HCT116 (cell line): Measurements from ENCODE around the gene PANK4. TPM values are rescaled to one million over a fixed set of nuclear protein-coding genes. Genes with fewer than 3 reads are reported as not detected.

Experiments used
- ATAC-seq: fragments of 200-7000 bp; cut with Tn5 transposase; 2 replicates; pipeline ENCODE4 v1.9.1; 2020; ENCODE audit warnings: mild to moderate bottlenecking, moderate library complexity
- BruUV-seq: library from RNA; stranded (reverse); fragments of 400-500 nt; replicated peaks from 2 replicates; lab custom pipeline; 2021; lab: Mats Ljungman, UMichigan
- CTCF ChIA-PET: fragments of 300-600 bp; sonication (Branson Sonifier 250); formaldehyde crosslinking; loops from one replicate; lab custom pipeline; 2021; ENCODE audit warnings: antibody characterized with exemption; lab: Charles Lee
- POLR2A ChIA-PET: fragments of 300-600, 350-600 bp; sonication (Branson Sonifier 250); formaldehyde crosslinking; loops from one replicate; lab custom pipeline; 2021; ENCODE audit warnings: antibody characterized with exemption; lab: Charles Lee
- RAD21 ChIA-PET, 2 experiments: fragments of 300-600 bp; sonication (Branson Sonifier 250); formaldehyde crosslinking; loops; one replicate each; lab custom pipeline; 2023; ENCODE audit warnings: low total read pairs in 2 of 2; ENCODE audit not compliant: uncharacterized antibody in 2 of 2, unreplicated experiment in 2 of 2, low non-redundant PET in 1 of 2; lab: Charles Lee
- DNase-seq: peaks from one replicate; pipeline ENCODE4 v3.0.0-alpha.2; 2010; ENCODE audit warnings: low read depth, low spot score
- H2AFZ ChIP-seq: fragments of 200-600 bp; shearing (Covaris generic), sonication (generic); 2 replicates; pipeline ENCODE4 v1.6.1; 2017; ENCODE audit warnings: low read depth, mixed run types, mixed read lengths, antibody characterized with exemption, low read length; ENCODE audit not compliant: poor library complexity, severe bottlenecking
- H3K27ac ChIP-seq: 2 replicates; pipeline ENCODE4 v1.5.1; 2012; ENCODE audit warnings: low read depth, low read length
- H3K27me3 ChIP-seq: fragments of 200-600 bp; sonication (generic); 2 replicates; pipeline ENCODE4 v1.6.1; 2016; ENCODE audit warnings: mixed run types, low read length, mixed read lengths; ENCODE audit not compliant: insufficient read depth
- H3K36me3 ChIP-seq, 2 experiments: fragments of 200-500 bp in 1 of 2; fragments of 200-600 bp in 1 of 2; sonication (Bioruptor generic) in 1 of 2; sonication (generic) in 1 of 2; 2 replicates each; pipeline versions ENCODE4 v1.5.1 to v1.6.1; 2014 to 2016; ENCODE audit warnings: low read length in 2 of 2, inconsistent platforms in 1 of 2, mixed read lengths in 1 of 2, mixed run types in 1 of 2; ENCODE audit not compliant: insufficient read depth in 2 of 2, control insufficient read depth in 1 of 2
- H3K4me1 ChIP-seq, 2 experiments: fragments of 200-600 bp in 1 of 2; sonication (generic) in 1 of 2; 2 replicates each; pipeline versions ENCODE4 v1.5.1 to v1.6.1; 2012 to 2017; ENCODE audit warnings: low read length in 2 of 2, inconsistent platforms in 1 of 2, mild to moderate bottlenecking in 1 of 2, mixed read lengths in 1 of 2, mixed run types in 1 of 2, moderate library complexity in 1 of 2; ENCODE audit not compliant: insufficient read depth in 2 of 2, control insufficient read depth in 1 of 2
- H3K4me2 ChIP-seq: fragments of 200-600 bp; sonication (generic); 2 replicates; pipeline ENCODE4 v1.6.1; 2017; ENCODE audit warnings: mixed run types, low read length, mixed read lengths
- H3K4me3 ChIP-seq, 2 experiments: fragments of 200-600 bp in 1 of 2; sonication (generic) in 1 of 2; replicated peaks in 1 of 2; 2 replicates each; pipeline ENCODE4 v1.5.1; 2011 to 2016; ENCODE audit warnings: low read length in 2 of 2, control low read depth in 1 of 2, low read depth in 1 of 2, mild to moderate bottlenecking in 1 of 2, mixed read lengths in 1 of 2, mixed run types in 1 of 2
- H3K79me2 ChIP-seq: fragments of 200-600 bp; sonication (generic); 2 replicates; pipeline ENCODE4 v1.6.1; 2017; ENCODE audit warnings: mild to moderate bottlenecking, mixed run types, low read length, moderate library complexity, mixed read lengths; ENCODE audit not compliant: insufficient read depth
- H3K9ac ChIP-seq: fragments of 200-600 bp; sonication (generic); 2 replicates; pipeline ENCODE4 v1.6.1; 2016; ENCODE audit warnings: low read length, mixed read lengths
- H3K9me2 ChIP-seq: fragments of 200-600 bp; sonication (generic), shearing (Covaris generic); 2 replicates; pipeline ENCODE4 v1.6.1; 2017; ENCODE audit warnings: mixed run types, mild to moderate bottlenecking, moderate library complexity; ENCODE audit not compliant: insufficient read depth
- H3K9me3 ChIP-seq, 2 experiments: fragments of 200-500 bp in 1 of 2; fragments of 200-600 bp in 1 of 2; sonication (Bioruptor generic) in 1 of 2; sonication (generic) in 1 of 2; 2 replicates each; pipeline ENCODE4 v1.6.1; 2014 to 2017; ENCODE audit warnings: low read length in 2 of 2, mixed read lengths in 2 of 2, inconsistent platforms in 1 of 2, low read depth in 1 of 2, mild to moderate bottlenecking in 1 of 2, mixed run types in 1 of 2, moderate library complexity in 1 of 2; ENCODE audit not compliant: control insufficient read depth in 1 of 2, insufficient read depth in 1 of 2
- H4K20me1 ChIP-seq: fragments of 200-600 bp; sonication (generic), shearing (Covaris generic); 2 replicates; pipeline ENCODE4 v1.6.1; 2017; ENCODE audit warnings: mixed run types, mild to moderate bottlenecking, moderate library complexity; ENCODE audit not compliant: insufficient read depth
- CBX3 ChIP-seq: IDR thresholded peaks from 2 replicates; pipeline ENCODE4 v1.6.1; 2012; ENCODE audit warnings: low read depth
- CEBPB ChIP-seq: IDR thresholded peaks from 2 replicates; pipeline ENCODE4 v1.6.1; 2012; ENCODE audit warnings: low read depth
- CTCF ChIP-seq, 3 experiments: fragments of 200-600 bp in 1 of 3; sonication (generic) in 1 of 3; IDR thresholded peaks in 2 of 3; conservative IDR thresholded peaks in 1 of 3; 2 replicates each; pipeline ENCODE4 v1.5.1; 2012 to 2017; ENCODE audit warnings: low read depth in 2 of 3, low read length in 2 of 3, antibody characterized with exemption in 1 of 3, borderline replicate concordance in 1 of 3, control low read depth in 1 of 3, mild to moderate bottlenecking in 1 of 3, mixed read lengths in 1 of 3, mixed run types in 1 of 3, moderate library complexity in 1 of 3; ENCODE audit not compliant: insufficient read depth in 1 of 3
- EGR1 ChIP-seq: IDR thresholded peaks from 2 replicates; pipeline ENCODE4 v1.6.1; 2012; ENCODE audit warnings: low read depth
- ELF1 ChIP-seq: IDR thresholded peaks from 2 replicates; pipeline ENCODE4 v1.6.1; 2012; ENCODE audit warnings: low read depth, borderline replicate concordance
- POLR2AphosphoS5 ChIP-seq: IDR thresholded peaks from 2 replicates; pipeline ENCODE4 v1.6.1; 2011; ENCODE audit warnings: mild to moderate bottlenecking, low read depth, low read length, moderate library complexity
- intact Hi-C: fragments of 100-400 bp; cut with micrococcal nuclease; formaldehyde crosslinking; loops from 2 replicates; pipeline ENCODE4 v1.10.0; 2022
- total RNA-seq: library from RNA; stranded (reverse); gene quantifications from one replicate; pipeline ENCODE4 v1.2.1, GENCODE V29; 2021; ENCODE audit not compliant: unreplicated experiment
- TF ChIP-seq, protein P1 (sequence below): IDR thresholded peaks from 2 replicates; pipeline ENCODE4 v1.6.1; 2012; ENCODE audit warnings: low read depth

PANK4 gene
- total RNA-seq, 1 experiment from 2014 or later, result 38.5 TPM

DNA sequence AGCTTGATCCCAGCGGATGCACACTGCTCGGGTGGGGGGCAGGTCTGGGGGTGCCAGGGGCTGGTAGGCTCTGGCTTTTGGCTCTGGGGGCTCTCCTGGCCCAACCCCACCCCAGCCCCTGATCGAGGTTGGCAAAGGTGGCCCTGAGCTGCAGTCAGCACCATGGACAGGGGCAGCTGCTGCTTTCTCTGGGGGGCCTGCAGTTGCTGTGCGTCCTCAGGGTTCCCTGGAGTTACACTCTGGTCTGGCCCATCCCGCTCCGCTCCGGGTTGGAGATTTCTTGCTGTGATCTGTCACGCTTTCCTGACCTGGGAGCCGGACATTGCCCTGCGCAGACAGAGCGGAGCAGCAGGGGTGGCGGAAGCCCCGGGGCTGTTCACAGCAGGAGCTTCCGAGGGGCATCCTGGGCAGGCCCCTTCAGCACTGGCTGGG lies 58.3 kb downstream of the PANK4 start:
- intact Hi-C loops, result no loop called here
- H2AFZ ChIP-seq, result no peak overlapping the region
- no TSS peak for BruUV-seq
- H3K4me1 ChIP-seq, result peaks cover 3 to 9% of the 10 kb centered on the region in 2 experiments; a peak in 1 of 4 replicates
- ChIA-PET CTCF (no interaction called here), RAD21 (no interaction called here), POLR2A (no interaction called here)
- ATAC-seq (peak; percentile 11; the same call in 1 of the 2 replicates), DNase-seq (no peak)
- H3K27me3 ChIP-seq, result no peaks in the 10 kb centered on the region
- no peak for TF ChIP-seq EGR1
- no peak for TF ChIP-seq CTCF (IDR thresholded peaks at IDR 0.05 in 2 of 3, conservative IDR thresholded peaks at IDR 0.05 in 1 of 3; ENCODE audit: borderline replicate concordance in 1 of 3, insufficient read depth in 1 of 3, low read depth in 2 of 3, low read length in 2 of 3)
- TF ChIP-seq CBX3, result no peak
- TF ChIP-seq POLR2AphosphoS5, result no peak
- no peak for TF ChIP-seq CEBPB
- TF ChIP-seq ELF1, result no peak
- TF ChIP-seq, protein P1, sequence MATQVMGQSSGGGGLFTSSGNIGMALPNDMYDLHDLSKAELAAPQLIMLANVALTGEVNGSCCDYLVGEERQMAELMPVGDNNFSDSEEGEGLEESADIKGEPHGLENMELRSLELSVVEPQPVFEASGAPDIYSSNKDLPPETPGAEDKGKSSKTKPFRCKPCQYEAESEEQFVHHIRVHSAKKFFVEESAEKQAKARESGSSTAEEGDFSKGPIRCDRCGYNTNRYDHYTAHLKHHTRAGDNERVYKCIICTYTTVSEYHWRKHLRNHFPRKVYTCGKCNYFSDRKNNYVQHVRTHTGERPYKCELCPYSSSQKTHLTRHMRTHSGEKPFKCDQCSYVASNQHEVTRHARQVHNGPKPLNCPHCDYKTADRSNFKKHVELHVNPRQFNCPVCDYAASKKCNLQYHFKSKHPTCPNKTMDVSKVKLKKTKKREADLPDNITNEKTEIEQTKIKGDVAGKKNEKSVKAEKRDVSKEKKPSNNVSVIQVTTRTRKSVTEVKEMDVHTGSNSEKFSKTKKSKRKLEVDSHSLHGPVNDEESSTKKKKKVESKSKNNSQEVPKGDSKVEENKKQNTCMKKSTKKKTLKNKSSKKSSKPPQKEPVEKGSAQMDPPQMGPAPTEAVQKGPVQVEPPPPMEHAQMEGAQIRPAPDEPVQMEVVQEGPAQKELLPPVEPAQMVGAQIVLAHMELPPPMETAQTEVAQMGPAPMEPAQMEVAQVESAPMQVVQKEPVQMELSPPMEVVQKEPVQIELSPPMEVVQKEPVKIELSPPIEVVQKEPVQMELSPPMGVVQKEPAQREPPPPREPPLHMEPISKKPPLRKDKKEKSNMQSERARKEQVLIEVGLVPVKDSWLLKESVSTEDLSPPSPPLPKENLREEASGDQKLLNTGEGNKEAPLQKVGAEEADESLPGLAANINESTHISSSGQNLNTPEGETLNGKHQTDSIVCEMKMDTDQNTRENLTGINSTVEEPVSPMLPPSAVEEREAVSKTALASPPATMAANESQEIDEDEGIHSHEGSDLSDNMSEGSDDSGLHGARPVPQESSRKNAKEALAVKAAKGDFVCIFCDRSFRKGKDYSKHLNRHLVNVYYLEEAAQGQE, result peak; percentile 85
- no peaks in the 10 kb centered on the region for H4K20me1 ChIP-seq
- no peaks in the 10 kb centered on the region for H3K9me3 ChIP-seq
- H3K9ac ChIP-seq, result no peak overlapping the region
- H3K79me2 ChIP-seq, result no peaks in the 10 kb centered on the region
- H3K4me3 ChIP-seq, result peak overlapping the region in 1 of 2 experiments; percentile 49; a peak in 1 of 4 replicates
- peak overlapping the region; percentile 75 for H3K4me2 ChIP-seq
- H3K9me2 ChIP-seq, result no peaks in the 10 kb centered on the region
- H3K27ac ChIP-seq, result no peak overlapping the region
- no peaks in the 10 kb centered on the region for H3K36me3 ChIP-seq
